TTC549 (cell line): ENCODE data around the gene FAM133A.

Experiments
- FAIRE-seq: peaks from 2 replicates; lab custom pipeline; 2012; peaks lifted over from hg19 to GRCh38; lab: Jason Lieb, UNC

The FAM133A gene

DNA sequence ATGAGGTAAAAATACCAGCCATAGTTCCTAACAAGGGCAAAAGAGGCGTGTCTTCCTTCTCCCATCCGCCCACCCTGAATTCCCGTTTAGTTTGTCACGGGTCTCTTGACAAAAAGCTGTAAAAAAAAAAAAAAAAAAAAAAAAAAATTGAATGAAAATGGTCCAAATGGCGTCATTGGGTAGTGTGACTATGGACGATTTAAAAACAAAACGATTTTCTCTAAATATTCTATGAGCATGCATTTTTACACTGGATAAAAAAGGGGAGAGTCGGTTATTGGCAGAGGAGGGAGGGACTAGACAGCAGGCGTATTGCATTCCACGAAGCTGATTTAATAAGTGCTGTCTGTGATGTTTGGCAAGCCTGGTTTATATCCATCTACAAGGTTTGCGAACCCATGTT lies at the start of gene FAM133A:
FAM133A (plus strand) TSS at position 338 of the 403 bp plus-strand sequence. CDS start 35,214 bp downstream, outside the sequence.
- no peak for FAIRE-seq

DNA sequence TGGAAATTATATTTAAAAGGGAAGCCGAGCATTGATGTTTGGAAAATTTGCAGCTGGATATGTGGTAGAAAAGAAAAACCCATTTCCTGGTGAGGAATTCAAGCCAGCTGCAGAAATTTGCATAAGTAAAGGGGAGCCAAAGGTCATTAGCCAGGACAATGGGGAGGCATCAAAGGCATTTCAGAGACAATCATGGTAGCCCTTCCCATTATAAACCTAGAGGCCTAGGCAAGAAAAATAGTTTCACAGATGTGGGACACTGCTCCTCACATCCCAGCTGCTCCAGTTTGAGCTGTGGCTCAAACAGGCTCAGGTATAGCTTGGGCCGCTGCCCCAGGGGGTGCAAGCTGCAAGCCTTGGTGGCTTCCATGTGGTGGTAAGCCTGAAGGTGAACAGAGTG lies 36.4 kb upstream of the FAM133A start:
- FAIRE-seq = no peak

DNA sequence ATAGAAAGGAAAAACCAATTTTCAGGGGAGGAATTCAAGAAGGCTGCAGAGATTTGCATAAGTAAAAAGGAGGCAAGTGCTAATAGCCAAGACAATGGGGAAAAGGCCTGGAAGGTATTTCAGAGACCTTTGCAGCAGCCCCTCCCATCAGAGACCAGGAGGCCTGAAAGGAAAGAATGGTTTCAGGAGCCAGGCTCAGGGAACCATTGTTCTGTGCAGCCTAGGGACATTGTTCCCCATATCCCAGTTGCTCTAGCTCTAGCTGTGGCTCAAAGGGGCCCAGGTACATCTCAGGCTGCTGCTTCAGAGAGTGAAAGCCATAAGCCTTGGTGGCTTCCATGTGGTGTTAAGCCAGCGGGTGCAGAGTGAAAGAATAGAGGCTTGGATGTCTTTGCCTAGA lies 24.6 kb upstream of the FAM133A start:
- FAIRE-seq = no peak

DNA sequence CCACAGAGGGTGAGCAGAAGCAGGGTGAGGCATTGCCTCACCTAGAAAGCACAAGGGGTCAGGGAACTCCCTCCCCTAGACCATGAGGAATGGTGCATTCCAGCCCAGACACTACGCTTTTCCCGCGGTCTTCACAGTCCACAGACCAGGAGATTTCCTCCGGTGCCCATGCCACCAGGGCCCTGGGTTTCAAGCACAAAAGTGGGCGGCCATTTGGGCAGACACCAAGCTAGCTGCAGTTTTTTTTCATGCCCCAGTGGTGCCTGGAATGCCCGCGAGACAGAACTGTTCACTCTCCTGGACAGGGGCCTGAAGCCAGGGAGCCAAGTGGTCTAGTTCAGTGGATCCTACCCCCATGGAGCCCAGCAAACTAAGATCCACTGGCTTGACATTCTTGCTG lies 13.4 kb upstream of the FAM133A start:
- FAIRE-seq = no peak

DNA sequence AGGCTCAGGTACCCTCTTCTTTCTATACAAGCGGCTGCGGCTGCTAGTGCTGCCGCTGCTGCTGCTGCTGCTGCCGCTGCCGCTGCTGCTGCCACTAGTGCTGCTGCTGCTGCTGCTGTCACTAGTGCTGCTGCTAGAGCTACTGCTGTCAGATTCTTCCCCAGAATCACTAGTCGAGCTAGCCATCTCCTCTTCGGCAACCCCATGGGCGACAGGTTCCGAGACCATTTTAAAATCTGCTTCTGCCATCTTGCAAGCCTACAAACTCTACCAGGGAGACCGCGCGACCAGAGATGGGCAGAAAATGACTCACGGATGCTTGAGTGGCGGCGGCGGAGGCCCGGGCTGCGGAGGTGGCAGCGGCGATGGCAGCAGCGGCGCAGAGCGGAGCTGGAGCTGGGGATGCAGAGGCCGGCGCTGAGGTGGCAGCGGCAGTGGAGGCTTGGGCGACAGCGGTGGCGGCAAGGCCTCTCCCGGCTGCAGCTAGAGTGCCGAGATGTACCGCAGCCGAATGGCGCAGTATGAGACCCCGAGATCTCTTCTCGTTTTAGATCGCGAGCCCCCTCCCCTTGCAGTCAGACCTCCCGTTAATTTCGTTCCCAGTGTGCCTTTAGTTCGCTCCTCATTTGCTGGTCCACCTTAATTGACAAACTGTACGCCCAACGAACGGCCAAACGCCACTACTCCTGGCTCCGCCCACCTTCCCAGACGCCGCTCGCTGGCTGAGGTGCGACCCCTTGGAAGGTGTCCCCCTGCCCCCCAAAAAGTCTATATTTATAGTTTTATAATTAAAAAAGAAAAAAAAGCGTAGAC lies 744 bp upstream of the FAM133A start, which contains the start of gene NAP1L3:
NAP1L3 (minus strand) TSS at position 523 of the 813 bp plus-strand sequence; CDS start at position 249, 274 bp downstream.
- no peak for FAIRE-seq

DNA sequence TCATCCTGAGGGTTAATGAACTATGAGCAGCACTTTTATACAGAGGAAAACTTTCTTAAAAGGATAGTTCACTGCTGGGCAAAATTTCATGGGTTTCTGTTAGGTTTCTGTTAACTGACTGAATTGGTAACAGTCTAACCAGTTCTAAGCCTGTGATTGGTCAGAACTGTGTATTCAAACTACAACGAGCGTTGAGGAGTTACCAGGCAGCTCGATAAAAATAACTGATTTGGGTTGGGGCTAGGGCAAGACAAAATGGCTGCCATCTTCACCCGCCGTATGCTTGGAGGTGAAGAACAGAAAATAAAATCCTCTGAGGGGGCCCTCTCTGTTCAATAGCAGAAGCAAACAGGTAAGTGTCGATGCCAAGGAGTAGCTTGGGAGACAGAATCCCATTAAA lies 22.0 kb downstream of the FAM133A start:
- FAIRE-seq = no peak

DNA sequence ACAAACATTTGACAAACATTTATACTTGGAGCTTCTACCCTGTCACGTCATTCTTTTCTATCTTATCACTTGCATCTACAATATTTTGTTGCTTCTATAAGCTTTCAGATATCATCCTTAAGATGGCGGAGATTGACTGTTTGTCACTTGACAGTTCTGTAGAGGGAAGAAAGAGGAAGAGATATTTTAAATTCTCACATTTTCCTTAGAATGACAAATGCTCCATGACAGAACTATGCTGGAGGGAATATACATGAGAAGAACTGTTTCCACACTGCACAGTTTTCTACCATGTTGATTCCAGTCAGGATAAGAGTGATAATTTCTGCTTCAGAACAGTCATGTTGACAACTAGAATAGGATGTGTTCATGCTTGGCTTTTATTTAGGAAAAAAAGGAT lies 29.7 kb downstream of the FAM133A start:
- FAIRE-seq = no peak

DNA sequence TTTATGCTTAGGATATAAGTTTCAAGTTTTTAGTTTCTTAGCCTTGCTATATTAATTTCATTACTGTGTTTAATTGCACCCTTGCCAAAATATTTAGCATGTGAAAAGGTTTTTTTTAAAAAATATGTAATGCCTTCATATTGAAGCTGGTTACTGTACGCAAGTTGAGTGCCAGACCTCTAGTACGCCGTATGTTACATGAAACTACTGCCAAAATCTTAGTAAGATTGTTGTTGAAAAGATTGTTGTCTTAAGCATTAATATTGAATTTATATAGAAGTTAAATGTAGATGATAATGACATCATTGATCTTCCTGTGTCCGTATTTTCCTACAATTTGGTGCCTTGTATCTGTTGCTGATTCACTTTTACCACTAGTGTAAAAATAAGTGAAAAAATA lies 37.1 kb downstream of the FAM133A start:
- FAIRE-seq = no peak

DNA sequence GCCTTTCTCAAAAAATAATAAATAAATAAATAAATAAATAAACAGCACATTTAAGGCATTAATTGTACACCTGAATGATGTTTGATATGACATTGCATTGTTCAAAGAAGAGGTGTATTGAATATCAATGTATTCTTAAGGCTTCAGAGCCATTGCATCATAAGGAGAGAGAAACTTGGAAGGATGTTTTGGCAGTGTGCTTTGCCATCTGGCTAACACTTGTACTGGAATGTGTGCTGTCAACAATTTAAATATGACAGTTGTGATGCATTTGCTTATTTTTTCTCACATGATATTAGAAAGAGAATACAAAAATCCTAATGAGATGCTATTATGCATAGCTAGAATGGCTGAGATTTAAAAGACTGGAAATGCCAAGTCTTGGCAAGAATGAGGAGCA lies 67.8 kb downstream of the FAM133A start:
- FAIRE-seq = no peak

DNA sequence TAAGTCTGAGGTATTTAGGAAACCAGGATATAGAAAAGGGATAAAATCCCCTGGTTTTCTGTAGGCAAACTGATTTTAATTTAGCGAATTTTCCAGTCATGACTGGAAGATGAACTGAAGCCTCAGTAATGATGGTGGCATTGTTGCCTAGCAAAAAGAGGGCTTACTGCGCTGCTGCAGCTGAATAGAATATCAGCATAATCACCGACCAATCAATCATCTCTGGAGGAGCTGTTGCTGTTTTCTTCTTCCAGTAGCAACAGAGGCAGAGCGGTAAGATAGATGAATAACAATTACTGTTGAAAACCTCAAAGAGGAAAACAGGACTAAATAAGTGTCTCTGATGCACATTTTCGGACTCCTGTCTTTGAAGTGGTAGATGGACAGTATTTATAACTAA lies 86.2 kb downstream of the FAM133A start:
- no peak for FAIRE-seq
